Lung (tissue), 12 donors: ENCODE results near the gene RPRML. TPM values are rescaled to one million over a fixed set of nuclear protein-coding genes. Genes with fewer than 3 reads are reported as not detected.

Experiments
- ATAC-seq: fragments of 200-7000 bp; cut with Tn5 transposase; one replicate; pipeline ENCODE4 v1.9.1; 2020; ENCODE audit warnings: moderate number of reproducible peaks; ENCODE audit not compliant: insufficient read depth, low FRiP score
- DNase-seq, 3 donors: peaks; one replicate each; pipeline ENCODE4 v3.0.0-alpha.2; 2013 to 2017
- H3K27ac ChIP-seq, 2 donors: one replicate each; pipeline ENCODE4 v1.5.1; 2013; ENCODE audit warnings: mild to moderate bottlenecking in 2 of 2, moderate library complexity in 2 of 2, control low read depth in 1 of 2, inconsistent platforms in 1 of 2, low read depth in 1 of 2, low read length in 1 of 2
- H3K27me3 ChIP-seq, 3 donors: one replicate each; pipeline ENCODE4 v1.5.1; 2013; ENCODE audit warnings: low read length in 2 of 3; ENCODE audit not compliant: control insufficient read depth in 3 of 3, insufficient read depth in 3 of 3
- H3K36me3 ChIP-seq, 4 donors: one replicate each; pipeline ENCODE4 v1.5.1; 2013; ENCODE audit warnings: low read length in 4 of 4, mild to moderate bottlenecking in 1 of 4, moderate library complexity in 1 of 4; ENCODE audit not compliant: control insufficient read depth in 4 of 4, insufficient read depth in 4 of 4
- H3K4me1 ChIP-seq, 5 donors: one replicate each; pipeline ENCODE4 v1.5.1; 2013; ENCODE audit warnings: low read length in 5 of 5, mild to moderate bottlenecking in 2 of 5, moderate library complexity in 1 of 5; ENCODE audit not compliant: control insufficient read depth in 5 of 5, insufficient read depth in 5 of 5
- H3K4me3 ChIP-seq: one replicate; pipeline ENCODE4 v1.5.1; 2013; ENCODE audit warnings: mild to moderate bottlenecking, control low read depth, moderate library complexity
- H3K9ac ChIP-seq, 2 donors: one replicate each; pipeline ENCODE4 v1.5.1; 2013; ENCODE audit warnings: low read length in 2 of 2, control low read depth in 1 of 2; ENCODE audit not compliant: insufficient read depth in 1 of 2
- H3K9me3 ChIP-seq, 4 donors: one replicate each; pipeline ENCODE4 v1.5.1; 2013; ENCODE audit warnings: low read length in 3 of 4, mild to moderate bottlenecking in 1 of 4, moderate library complexity in 1 of 4; ENCODE audit not compliant: control insufficient read depth in 4 of 4, insufficient read depth in 3 of 4
- CTCF ChIP-seq: IDR thresholded peaks from 2 replicates; pipeline ENCODE4 v1.5.1; 2012; ENCODE audit warnings: mild to moderate bottlenecking; ENCODE audit errors: control extremely low read depth, extremely low read depth
- WGBS, 2 donors: extraction: QIAGEN DNeasy Blood & Tissue Kit; methylation state at CpG; one replicate each; pipeline ENCODE4 v1.1.7; 2013; 5-methylcytosine and 5-hydroxymethylcytosine counted together
- polyA plus RNA-seq, 2 donors: library from polyadenylated mRNA; stranded (reverse); fragments of 200-250 nt; gene quantifications; one replicate each; pipeline ENCODE4 v1.2.1, GENCODE V29; 2013
- total RNA-seq, 2 donors: library from RNA; depleted of rRNA in 1 of 2; stranded (reverse); fragments of >200 nt in 1 of 2; gene quantifications; one replicate each; pipeline ENCODE4 v1.2.1, GENCODE V29; 2014 to 2021
- donor health status: control.
- donor health status: control.
- donor health status: Bipolar disorder and iron deficiency.
- donor health status: healthy.
- donor health status: DM: yes; HTN: yes; CAD: no.

RPRML gene
- total and polyA plus RNA-seq, 4 donors, result 0.10 to 0.37 TPM; not detected in 2

- no peak overlapping the region for H3K4me3 ChIP-seq
- 68 to 84% methylated on average over 9 of the region's 9 CpGs for WGBS, 2 donors
- no peak overlapping the region for H3K9ac ChIP-seq
- DNase-seq (no peak), ATAC-seq (no peak)
- H3K27ac ChIP-seq, result no peak overlapping the region
- no peak for TF ChIP-seq CTCF
- no peaks in the 10 kb centered on the region for H3K9me3 ChIP-seq
- peaks cover 0 to 3% (median 0%) of the 10 kb centered on the region in 3 donors for H3K27me3 ChIP-seq
- no peaks in the 10 kb centered on the region for H3K4me1 ChIP-seq
- peaks cover 0 to 3% (median 0%) of the 10 kb centered on the region in 4 donors for H3K36me3 ChIP-seq
These were observed 26.9 kb downstream of the RPRML start for GRCh38 chr17:46952115-46952514.

GRCh38 chr17:46951706-46952105 is 27.3 kb downstream of the RPRML start:
- no peak overlapping the region for H3K4me3 ChIP-seq
- H3K9me3 ChIP-seq, result no peaks in the 10 kb centered on the region
- no peak for TF ChIP-seq CTCF
- DNase-seq (no peak), ATAC-seq (no peak)
- no peak overlapping the region for H3K27ac ChIP-seq
- no peaks in the 10 kb centered on the region for H3K4me1 ChIP-seq
- H3K36me3 ChIP-seq, result peaks cover 0 to 3% (median 0%) of the 10 kb centered on the region in 4 donors
- peaks cover 0 to 4% (median 0%) of the 10 kb centered on the region in 3 donors for H3K27me3 ChIP-seq
- WGBS, 2 donors, result 21 to 23% methylated on average over 5 of the region's 5 CpGs
- H3K9ac ChIP-seq, result no peak overlapping the region

- Histone ChIP-seq H3K9ac (no peak overlapping the region), H3K4me3 (no peak overlapping the region), H3K36me3 (peaks cover 0 to 3% (median 0%) of the 10 kb centered on the region in 4 donors), H3K9me3 (no peaks in the 10 kb centered on the region), H3K27ac (no peak overlapping the region), H3K27me3 (peaks cover 0 to 4% (median 0%) of the 10 kb centered on the region in 3 donors), H3K4me1 (no peaks in the 10 kb centered on the region)
- ATAC-seq, result no peak
- 70 to 76% methylated on average over 16 of the region's 16 CpGs for WGBS, 2 donors
- TF ChIP-seq CTCF, result no peak
- DNase-seq, result no peak
These were observed 27.9 kb downstream of the RPRML start for GRCh38 chr17:46950997-46951621.
